Measurements from ENCODE around the gene ERCC1.

DNA sequence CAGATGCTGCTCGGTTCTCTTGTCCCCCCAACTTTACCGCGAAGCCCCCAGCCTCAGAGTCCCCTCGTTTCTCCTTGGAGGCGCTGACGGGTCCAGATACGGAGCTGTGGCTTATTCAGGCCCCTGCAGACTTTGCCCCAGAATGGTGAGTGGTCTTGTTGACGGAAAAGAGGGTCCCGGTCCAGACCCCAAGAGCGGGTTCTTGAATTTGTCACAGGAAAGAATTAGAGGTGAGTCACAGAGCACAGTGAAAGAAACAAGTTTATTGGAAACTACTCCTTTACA lies 16.7 kb downstream of the ERCC1 start:
- TF ChIP-seq, protein P1, sequence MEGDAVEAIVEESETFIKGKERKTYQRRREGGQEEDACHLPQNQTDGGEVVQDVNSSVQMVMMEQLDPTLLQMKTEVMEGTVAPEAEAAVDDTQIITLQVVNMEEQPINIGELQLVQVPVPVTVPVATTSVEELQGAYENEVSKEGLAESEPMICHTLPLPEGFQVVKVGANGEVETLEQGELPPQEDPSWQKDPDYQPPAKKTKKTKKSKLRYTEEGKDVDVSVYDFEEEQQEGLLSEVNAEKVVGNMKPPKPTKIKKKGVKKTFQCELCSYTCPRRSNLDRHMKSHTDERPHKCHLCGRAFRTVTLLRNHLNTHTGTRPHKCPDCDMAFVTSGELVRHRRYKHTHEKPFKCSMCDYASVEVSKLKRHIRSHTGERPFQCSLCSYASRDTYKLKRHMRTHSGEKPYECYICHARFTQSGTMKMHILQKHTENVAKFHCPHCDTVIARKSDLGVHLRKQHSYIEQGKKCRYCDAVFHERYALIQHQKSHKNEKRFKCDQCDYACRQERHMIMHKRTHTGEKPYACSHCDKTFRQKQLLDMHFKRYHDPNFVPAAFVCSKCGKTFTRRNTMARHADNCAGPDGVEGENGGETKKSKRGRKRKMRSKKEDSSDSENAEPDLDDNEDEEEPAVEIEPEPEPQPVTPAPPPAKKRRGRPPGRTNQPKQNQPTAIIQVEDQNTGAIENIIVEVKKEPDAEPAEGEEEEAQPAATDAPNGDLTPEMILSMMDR (IDR thresholded peaks at IDR 0.05) = no peak
- TF ChIP-seq POLR2A (IDR thresholded peaks at IDR 0.05) (no peak), POLR2AphosphoS5 (IDR thresholded peaks at IDR 0.05) (no peak)
